Neutrophil (primary cell): Measurements from ENCODE around the gene RPA3.
"Not testable (repeated sequence)": the region's sequence is repeated elsewhere in the genome, so short reads cannot be mapped to it uniquely, and the experiment has no call there.

Experiments used
- H3K27ac ChIP-seq: fragments of 200-600 bp; sonication (generic); 2 replicates; pipeline ENCODE4 v1.5.1; 2016; ENCODE audit warnings: mild to moderate bottlenecking, moderate library complexity
- H3K27me3 ChIP-seq: fragments of 200-600 bp; sonication (generic); 2 replicates; pipeline ENCODE4 v1.6.0; 2016; ENCODE audit warnings: mild to moderate bottlenecking
- H3K36me3 ChIP-seq: fragments of 200-600 bp; sonication (generic); 2 replicates; pipeline ENCODE4 v1.5.1; 2017
- H3K4me1 ChIP-seq, 2 experiments: fragments of 200-600 bp in 1 of 2; sonication (generic) in 1 of 2; 1 replicate in 1 of 2; 2 replicates in 1 of 2; pipeline versions ENCODE4 v1.5.1 to v1.6.1; 2013 to 2016; ENCODE audit warnings: low read depth in 1 of 2, low read length in 1 of 2, mild to moderate bottlenecking in 1 of 2, moderate library complexity in 1 of 2; ENCODE audit not compliant: control insufficient read depth in 1 of 2, insufficient read depth in 1 of 2
- H3K4me3 ChIP-seq, 2 experiments: fragments of 200-600 bp in 1 of 2; sonication (generic) in 1 of 2; 1 replicate in 1 of 2; 2 replicates in 1 of 2; pipeline ENCODE4 v1.5.1; 2013 to 2016; ENCODE audit warnings: low read depth in 1 of 2, low read length in 1 of 2, mild to moderate bottlenecking in 1 of 2, moderate library complexity in 1 of 2
- H3K9me3 ChIP-seq: fragments of 200-600 bp; sonication (generic); 2 replicates; pipeline ENCODE4 v1.5.1; 2016
- CTCF ChIP-seq: fragments of 200-600 bp; sonication (generic); IDR thresholded peaks from 2 replicates; pipeline ENCODE4 v1.5.1; 2016; ENCODE audit warnings: antibody characterized with exemption

RPA3 gene

DNA sequence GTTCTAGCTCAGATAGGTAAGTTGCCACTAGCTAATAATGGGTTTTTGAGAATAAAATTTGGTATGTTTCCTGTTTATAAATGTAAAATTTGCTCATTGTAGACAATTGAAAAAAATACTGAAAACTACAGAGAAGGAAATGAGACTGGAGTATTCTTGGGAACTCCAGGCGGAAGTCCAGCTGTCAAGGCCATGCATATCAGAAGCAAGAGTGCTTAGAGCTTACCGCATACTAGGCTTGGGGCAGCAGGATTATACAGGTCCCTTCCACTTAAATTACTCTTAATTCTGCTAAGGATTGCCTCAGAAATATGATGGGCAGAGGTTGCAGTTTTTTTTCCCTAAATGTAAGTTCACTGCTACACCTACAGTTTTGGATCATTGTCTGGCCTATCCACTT is 51.2 kb downstream of the RPA3 start:
- Histone ChIP-seq H3K4me3 (no peak overlapping the region), H3K27me3 (no peaks in the 10 kb centered on the region), H3K4me1 (peaks cover 14 to 22% of the 10 kb centered on the region in 2 experiments), H3K36me3 (no peaks in the 10 kb centered on the region), H3K9me3 (no peaks in the 10 kb centered on the region), H3K27ac (no peak overlapping the region)
- TF ChIP-seq CTCF = no peak

DNA sequence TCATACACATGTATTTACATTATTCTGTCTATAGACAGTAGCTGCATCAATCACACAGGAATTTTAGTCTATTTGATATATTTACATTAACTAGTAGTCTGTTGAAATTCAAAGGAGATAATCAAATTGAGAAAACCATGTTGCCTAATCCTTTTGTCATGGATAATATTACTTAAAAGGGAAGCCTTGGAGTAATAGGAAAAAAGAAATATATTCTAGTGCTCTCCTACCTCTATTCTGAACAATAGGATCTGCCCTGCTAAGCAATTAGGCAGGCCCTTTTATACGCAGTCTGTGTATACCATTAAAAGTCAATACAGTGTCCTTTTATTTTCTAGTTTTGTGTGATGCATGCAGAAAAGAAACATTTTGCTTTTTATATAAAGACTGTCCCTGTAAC is 53.4 kb downstream of the RPA3 start:
- no peak for TF ChIP-seq CTCF
- Histone ChIP-seq H3K9me3 (no peaks in the 10 kb centered on the region), H3K36me3 (no peaks in the 10 kb centered on the region), H3K27ac (no peak overlapping the region), H3K4me1 (peaks cover 14 to 22% of the 10 kb centered on the region in 2 experiments), H3K4me3 (no peak overlapping the region), H3K27me3 (no peaks in the 10 kb centered on the region)

DNA sequence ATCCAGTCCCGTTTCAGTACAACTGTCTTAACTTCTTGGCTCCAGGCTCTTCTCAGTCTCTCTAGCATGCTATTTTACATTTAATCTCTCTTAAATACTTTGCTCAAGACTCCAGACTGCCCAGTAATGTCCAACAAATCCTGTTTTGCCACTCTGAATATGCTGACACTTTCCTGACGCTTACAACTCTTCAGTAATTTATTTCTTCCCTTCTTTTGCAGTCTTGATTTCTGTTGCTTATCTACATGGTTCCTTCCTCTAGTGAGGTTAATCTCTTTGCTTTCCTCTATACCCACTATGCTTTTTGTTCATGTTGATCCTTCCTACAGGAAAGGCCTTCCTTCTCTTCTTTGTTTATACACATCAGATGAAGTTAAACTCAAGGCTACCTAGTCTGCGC is 54.1 kb downstream of the RPA3 start:
- Histone ChIP-seq H3K4me3 (no peak overlapping the region), H3K27ac (no peak overlapping the region), H3K9me3 (no peaks in the 10 kb centered on the region), H3K36me3 (no peaks in the 10 kb centered on the region), H3K4me1 (peaks cover 14 to 19% of the 10 kb centered on the region in 2 experiments), H3K27me3 (no peaks in the 10 kb centered on the region)
- no peak for TF ChIP-seq CTCF

DNA sequence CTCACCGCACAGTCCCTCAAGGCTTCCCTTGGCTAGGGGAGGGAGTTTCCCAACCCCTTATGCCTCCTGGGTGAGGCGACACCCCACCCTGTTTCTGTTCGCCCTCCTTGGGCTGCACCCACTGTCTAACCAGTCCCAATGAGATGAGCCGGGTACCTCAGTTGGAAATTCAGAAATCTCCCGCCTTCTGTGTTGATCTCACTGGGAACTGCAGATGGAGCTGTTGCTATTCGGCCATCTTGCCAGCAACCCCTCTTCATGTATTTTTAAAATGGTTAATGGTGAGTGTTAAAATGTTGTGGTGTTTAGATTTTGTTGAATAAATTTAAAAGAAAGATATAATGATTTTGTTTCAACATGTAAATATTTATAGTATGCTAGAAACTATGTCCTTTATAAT is 55.9 kb downstream of the RPA3 start:
- Histone ChIP-seq H3K27me3 (no peaks in the 10 kb centered on the region), H3K9me3 (no peaks in the 10 kb centered on the region), H3K4me3 (no peak overlapping the region), H3K36me3 (no peaks in the 10 kb centered on the region), H3K27ac (no peak overlapping the region), H3K4me1 (peaks cover 0 to 3% of the 10 kb centered on the region in 2 experiments)
- no peak for TF ChIP-seq CTCF

DNA sequence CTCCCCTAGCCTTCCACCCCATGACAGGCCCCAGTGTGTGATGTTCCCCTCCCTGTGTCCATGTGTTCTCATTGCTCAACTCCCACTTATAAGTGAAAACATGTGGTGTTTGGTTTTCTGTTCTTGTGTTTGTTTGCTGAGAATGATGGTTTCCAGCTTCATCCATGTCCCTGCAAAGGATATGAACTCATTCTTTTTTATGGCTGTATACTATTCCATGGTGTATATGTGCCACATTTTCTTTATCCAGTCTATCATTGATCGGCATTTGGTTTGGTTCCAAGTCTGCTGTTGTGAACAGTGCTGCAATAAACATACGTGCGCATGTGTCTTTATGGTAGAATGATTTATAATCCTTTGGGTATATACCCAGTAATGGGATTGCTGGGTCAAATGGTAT is 61.9 kb downstream of the RPA3 start:
- not testable (repeated sequence) for H3K4me3 ChIP-seq, H3K4me1 ChIP-seq, H3K27me3 ChIP-seq, H3K36me3 ChIP-seq, H3K9me3 ChIP-seq, H3K27ac ChIP-seq

- TF ChIP-seq CTCF = no peak
- no peak overlapping the region for H3K4me3 ChIP-seq
- H3K27ac ChIP-seq = no peak overlapping the region
- H3K36me3 ChIP-seq = no peaks in the 10 kb centered on the region
- H3K9me3 ChIP-seq = no peaks in the 10 kb centered on the region
- H3K27me3 ChIP-seq = no peaks in the 10 kb centered on the region
- H3K4me1 ChIP-seq = peaks cover 7 to 8% of the 10 kb centered on the region in 2 experiments
Observed at GRCh38 chr7:7654964-7655715, 63.3 kb downstream of the RPA3 start.
